ENCODE results near the gene TMEM185A. TPM values are rescaled to one million over a fixed set of nuclear protein-coding genes. Genes with fewer than 3 reads are reported as not detected.
"Not testable (repeated sequence)": the region's sequence is repeated elsewhere in the genome, so short reads cannot be mapped to it uniquely, and the experiment has no call there.

Gene TMEM185A
- total and polyA plus RNA-seq, 2 experiments from 2014 or later = 14.7 to 15.3 TPM

DNA sequence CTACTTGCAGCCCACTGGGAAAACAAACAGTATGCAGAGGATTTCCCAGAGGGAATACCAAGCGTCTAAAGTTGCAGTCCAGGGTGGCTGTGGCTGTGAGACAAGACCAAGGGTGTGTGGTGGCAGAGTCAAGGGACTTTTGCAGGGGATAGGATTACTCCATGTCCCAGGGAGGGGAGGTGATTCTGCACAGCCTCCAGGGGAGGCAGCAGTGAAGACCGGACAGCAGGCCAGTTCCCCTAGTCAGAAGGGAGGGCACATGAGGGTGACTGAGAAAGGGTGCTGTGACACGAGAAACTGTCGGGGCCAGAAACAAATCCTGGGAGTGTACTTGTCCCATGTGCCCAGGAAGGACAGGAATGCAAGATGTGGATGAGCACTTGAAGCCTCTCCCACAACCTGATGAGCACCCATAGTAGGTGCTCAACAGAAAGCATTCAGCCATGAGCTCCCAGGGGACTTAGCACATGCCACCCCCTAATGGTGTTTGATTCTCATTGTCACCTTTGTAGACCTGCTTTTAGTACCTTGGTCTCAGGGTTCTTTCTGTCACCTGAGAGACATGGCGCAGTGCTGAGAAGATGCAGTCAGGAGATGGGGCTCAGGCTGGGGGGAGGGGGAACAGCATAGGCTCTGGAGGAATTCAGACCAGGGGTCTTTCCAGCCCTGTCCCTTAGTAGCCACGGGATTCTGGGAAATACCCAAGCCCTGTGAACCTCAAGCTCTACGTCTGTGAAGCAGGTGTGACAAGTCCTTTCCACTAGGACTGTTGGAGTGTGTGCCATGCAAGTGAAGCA lies 63.8 kb downstream of the TMEM185A start:
- H3K4me2 ChIP-seq (ENCODE audit: unreplicated experiment) = no peak overlapping the region
- in situ Hi-C loops (cut with MboI) = no loop called here
- 50 to 60% methylated on average over 6 to 7 of the region's 7 CpGs for WGBS, 2 experiments (ENCODE audit: low coverage in 1 of 2, low lambda C conversion rate in 2 of 2, missing lambda C conversion rate in 2 of 2)

GRCh38 chrX:149563359-149563758 lies 68.2 kb downstream of the TMEM185A start:
- in situ Hi-C loops (cut with MboI) = no loop called here
- no peak overlapping the region for H3K27ac ChIP-seq

More for the DNA sequence above, 63.8 kb downstream of the TMEM185A start:
- H3F3A ChIP-seq (ENCODE audit: insufficient read depth) = no peaks in the 10 kb centered on the region
- H2AFZ ChIP-seq = no peak overlapping the region
- no peak overlapping the region for H3K4me3 ChIP-seq
- H3K79me2 ChIP-seq (ENCODE audit: insufficient read depth) = no peaks in the 10 kb centered on the region
- no peak overlapping the region for H3K27ac ChIP-seq
- no peak overlapping the region for H3K9ac ChIP-seq
- H3K4me1 ChIP-seq (ENCODE audit: insufficient read depth) = no peaks in the 10 kb centered on the region
- no peak for TF ChIP-seq EZH2 (IDR thresholded peaks at IDR 0.05; ENCODE audit: insufficient read depth, poor library complexity, severe bottlenecking)
- no peak for TF ChIP-seq EZH2phosphoT487 (IDR thresholded peaks at IDR 0.05; ENCODE audit: insufficient read depth, low read depth)
- no peaks in the 10 kb centered on the region for H3K36me3 ChIP-seq (ENCODE audit: low read depth)
- no peaks in the 10 kb centered on the region for H3K9me2 ChIP-seq (ENCODE audit: insufficient read depth)
- H3K9me3 ChIP-seq (ENCODE audit: low read depth) = no peaks in the 10 kb centered on the region
- H3K27me3 ChIP-seq (replicated peaks; ENCODE audit: insufficient read depth) = no peaks in the 10 kb centered on the region
- H4K20me1 ChIP-seq (ENCODE audit: insufficient read depth) = no peaks in the 10 kb centered on the region
- no peak for DNase-seq

GRCh38 chrX:149555251-149555650 lies 76.3 kb downstream of the TMEM185A start:
- H2AFZ ChIP-seq; H3K27me3 ChIP-seq (replicated peaks; ENCODE audit: insufficient read depth); H3K4me3 ChIP-seq; H3K4me2 ChIP-seq (ENCODE audit: unreplicated experiment); in situ Hi-C loops (cut with MboI); DNase-seq; H3K4me1 ChIP-seq (ENCODE audit: insufficient read depth); H3K9ac ChIP-seq; H3K9me3 ChIP-seq (ENCODE audit: low read depth); H3K79me2 ChIP-seq (ENCODE audit: insufficient read depth); H4K20me1 ChIP-seq (ENCODE audit: insufficient read depth); H3K9me2 ChIP-seq (ENCODE audit: insufficient read depth); H3K36me3 ChIP-seq (ENCODE audit: low read depth); H3F3A ChIP-seq (ENCODE audit: insufficient read depth); H3K27ac ChIP-seq: not testable (repeated sequence)
- no CpG with 5 or more reads among the region's 4 CpGs for WGBS, 2 experiments (ENCODE audit: low coverage in 1 of 2, low lambda C conversion rate in 2 of 2, missing lambda C conversion rate in 2 of 2)

More at GRCh38 chrX:149563359-149563758, 68.2 kb downstream of the TMEM185A start:
- no peak for TF ChIP-seq EZH2 (IDR thresholded peaks at IDR 0.05; ENCODE audit: insufficient read depth, poor library complexity, severe bottlenecking)
- no peak for TF ChIP-seq EZH2phosphoT487 (IDR thresholded peaks at IDR 0.05; ENCODE audit: insufficient read depth, low read depth)
- Histone ChIP-seq H3K36me3 (ENCODE audit: low read depth) (no peaks in the 10 kb centered on the region), H3K9ac (no peak overlapping the region), H3K27me3 (replicated peaks; ENCODE audit: insufficient read depth) (no peaks in the 10 kb centered on the region), H3K9me3 (ENCODE audit: low read depth) (no peaks in the 10 kb centered on the region), H3F3A (ENCODE audit: insufficient read depth) (no peaks in the 10 kb centered on the region), H2AFZ (no peak overlapping the region), H3K4me2 (ENCODE audit: unreplicated experiment) (no peak overlapping the region), H3K4me3 (no peak overlapping the region), H4K20me1 (ENCODE audit: insufficient read depth) (no peaks in the 10 kb centered on the region), H3K4me1 (ENCODE audit: insufficient read depth) (no peaks in the 10 kb centered on the region), H3K9me2 (ENCODE audit: insufficient read depth) (no peaks in the 10 kb centered on the region), H3K79me2 (ENCODE audit: insufficient read depth) (no peaks in the 10 kb centered on the region)
- DNase-seq = no peak
- whole genome bisulfite sequencing, 2 experiments (ENCODE audit: low coverage in 1 of 2, low lambda C conversion rate in 2 of 2, missing lambda C conversion rate in 2 of 2) = 59 to 68% methylated on average over 4 of the region's 4 CpGs

- DNase-seq; H3K79me2 ChIP-seq (ENCODE audit: insufficient read depth); H3K27ac ChIP-seq; in situ Hi-C loops (cut with MboI); H2AFZ ChIP-seq; H3K27me3 ChIP-seq (replicated peaks; ENCODE audit: insufficient read depth); H3K9me3 ChIP-seq (ENCODE audit: low read depth); H3F3A ChIP-seq (ENCODE audit: insufficient read depth); H3K9ac ChIP-seq; H3K4me3 ChIP-seq; H3K4me2 ChIP-seq (ENCODE audit: unreplicated experiment); H3K4me1 ChIP-seq (ENCODE audit: insufficient read depth); H4K20me1 ChIP-seq (ENCODE audit: insufficient read depth); H3K36me3 ChIP-seq (ENCODE audit: low read depth); H3K9me2 ChIP-seq (ENCODE audit: insufficient read depth): not testable (repeated sequence)
- WGBS, 2 experiments (ENCODE audit: low coverage in 1 of 2, low lambda C conversion rate in 2 of 2, missing lambda C conversion rate in 2 of 2) = no CpG with 5 or more reads among the region's 6 CpGs
Measured at GRCh38 chrX:149551939-149552248, 79.7 kb downstream of the TMEM185A start.

DNA sequence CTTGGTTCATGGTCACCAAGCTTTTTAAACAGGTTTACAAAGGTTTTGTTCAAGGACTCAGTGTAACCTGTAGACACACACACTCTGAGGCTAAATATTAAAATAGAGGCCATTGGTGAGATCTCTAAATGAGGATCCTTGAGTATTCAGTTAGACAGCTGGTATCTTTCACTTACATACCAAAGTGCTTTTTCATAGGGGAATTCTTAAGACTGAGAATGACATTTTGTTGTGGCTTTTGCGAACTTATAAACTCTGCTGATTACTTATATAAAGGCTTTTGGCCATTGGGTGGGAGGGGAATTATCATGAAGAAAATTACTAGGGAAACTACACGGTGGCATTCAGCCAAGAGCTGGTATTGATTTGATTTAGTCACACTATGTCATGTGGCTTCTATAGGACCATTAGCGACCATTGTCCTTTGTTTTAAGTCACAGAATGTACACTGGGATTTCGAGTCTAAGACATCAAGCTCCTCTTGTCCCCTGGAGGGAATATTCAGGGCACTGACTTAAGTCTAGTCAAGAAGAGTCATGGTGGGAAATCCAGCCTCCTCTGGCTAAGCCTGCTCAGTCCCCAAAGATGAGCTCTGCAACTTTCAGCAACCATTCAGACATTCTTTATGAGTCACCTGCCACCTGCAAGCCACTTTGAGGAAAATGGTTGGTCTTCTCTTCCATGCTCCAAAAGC lies 80.2 kb downstream of the TMEM185A start:
- H4K20me1 ChIP-seq (ENCODE audit: insufficient read depth); H3F3A ChIP-seq (ENCODE audit: insufficient read depth); H3K36me3 ChIP-seq (ENCODE audit: low read depth); in situ Hi-C loops (cut with MboI); H2AFZ ChIP-seq; DNase-seq; H3K9ac ChIP-seq; H3K79me2 ChIP-seq (ENCODE audit: insufficient read depth); H3K4me2 ChIP-seq (ENCODE audit: unreplicated experiment); H3K4me3 ChIP-seq; H3K27me3 ChIP-seq (replicated peaks; ENCODE audit: insufficient read depth); H3K9me3 ChIP-seq (ENCODE audit: low read depth); H3K4me1 ChIP-seq (ENCODE audit: insufficient read depth); H3K9me2 ChIP-seq (ENCODE audit: insufficient read depth); H3K27ac ChIP-seq: not testable (repeated sequence)
- no CpG with 5 or more reads among the region's 4 CpGs for WGBS, 2 experiments (ENCODE audit: low coverage in 1 of 2, low lambda C conversion rate in 2 of 2, missing lambda C conversion rate in 2 of 2)

- H3K4me1 ChIP-seq (ENCODE audit: insufficient read depth); H3K36me3 ChIP-seq (ENCODE audit: low read depth); in situ Hi-C loops (cut with MboI); DNase-seq; H3K27me3 ChIP-seq (replicated peaks; ENCODE audit: insufficient read depth); H3K4me3 ChIP-seq; H3K9me2 ChIP-seq (ENCODE audit: insufficient read depth); H3K9me3 ChIP-seq (ENCODE audit: low read depth); H3F3A ChIP-seq (ENCODE audit: insufficient read depth); H3K79me2 ChIP-seq (ENCODE audit: insufficient read depth); H3K27ac ChIP-seq; H2AFZ ChIP-seq; H3K9ac ChIP-seq; H3K4me2 ChIP-seq (ENCODE audit: unreplicated experiment); H4K20me1 ChIP-seq (ENCODE audit: insufficient read depth): not testable (repeated sequence)
- 25% methylated on average over 1 of the region's 1 CpG; no CpG with 5 or more reads in 1 of the 2 experiments for WGBS, 2 experiments (ENCODE audit: low coverage in 1 of 2, low lambda C conversion rate in 2 of 2, missing lambda C conversion rate in 2 of 2)
Measured at GRCh38 chrX:149550454-149550853, 81.1 kb downstream of the TMEM185A start.

DNA sequence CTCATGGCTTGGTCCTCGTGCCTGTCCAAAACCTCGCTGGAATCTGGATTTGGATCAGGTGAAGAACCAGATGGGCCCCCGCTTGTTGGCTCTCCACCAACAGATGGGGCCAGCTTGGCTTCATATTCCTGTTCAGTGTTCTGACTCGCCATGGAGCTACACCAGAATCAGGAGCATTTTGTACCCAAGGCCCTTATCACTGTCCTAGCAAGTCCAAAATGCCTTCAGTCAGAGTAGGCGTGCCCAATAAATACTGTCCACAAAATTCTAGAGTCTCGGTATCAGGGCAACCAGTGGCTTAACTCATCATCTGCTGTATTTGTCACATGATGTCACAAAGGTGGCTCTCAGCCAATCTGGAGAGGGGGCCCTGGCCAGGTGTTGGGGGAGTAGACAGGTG lies 81.9 kb downstream of the TMEM185A start, which contains the start of gene HSFX3:
TSS of gene HSFX3 (minus strand) at position 224 of the 400 bp plus-strand sequence. CDS start at position 152, 72 bp downstream.
- H3K9ac ChIP-seq; in situ Hi-C loops (cut with MboI); H3K36me3 ChIP-seq (ENCODE audit: low read depth); H3K4me3 ChIP-seq; H3K4me2 ChIP-seq (ENCODE audit: unreplicated experiment); DNase-seq; H3K79me2 ChIP-seq (ENCODE audit: insufficient read depth); H4K20me1 ChIP-seq (ENCODE audit: insufficient read depth); H2AFZ ChIP-seq; H3K9me3 ChIP-seq (ENCODE audit: low read depth); H3K27me3 ChIP-seq (replicated peaks; ENCODE audit: insufficient read depth); H3K9me2 ChIP-seq (ENCODE audit: insufficient read depth); H3K27ac ChIP-seq; H3K4me1 ChIP-seq (ENCODE audit: insufficient read depth); H3F3A ChIP-seq (ENCODE audit: insufficient read depth): not testable (repeated sequence)
- no CpG with 5 or more reads among the region's 6 CpGs for WGBS, 2 experiments (ENCODE audit: low coverage in 1 of 2, low lambda C conversion rate in 2 of 2, missing lambda C conversion rate in 2 of 2)

All from GM23248 (cell line).